HG02763 (cell line): ENCODE measurements around the gene BORCS6.

Source experiments
- ATAC-seq: cut with Tn5 transposase; IDR thresholded peaks from one replicate; pipeline ENCODE4 v1.9.1; 2021; ENCODE audit warnings: mild to moderate bottlenecking, moderate library complexity; ENCODE audit not compliant: unreplicated experiment

The BORCS6 gene

DNA sequence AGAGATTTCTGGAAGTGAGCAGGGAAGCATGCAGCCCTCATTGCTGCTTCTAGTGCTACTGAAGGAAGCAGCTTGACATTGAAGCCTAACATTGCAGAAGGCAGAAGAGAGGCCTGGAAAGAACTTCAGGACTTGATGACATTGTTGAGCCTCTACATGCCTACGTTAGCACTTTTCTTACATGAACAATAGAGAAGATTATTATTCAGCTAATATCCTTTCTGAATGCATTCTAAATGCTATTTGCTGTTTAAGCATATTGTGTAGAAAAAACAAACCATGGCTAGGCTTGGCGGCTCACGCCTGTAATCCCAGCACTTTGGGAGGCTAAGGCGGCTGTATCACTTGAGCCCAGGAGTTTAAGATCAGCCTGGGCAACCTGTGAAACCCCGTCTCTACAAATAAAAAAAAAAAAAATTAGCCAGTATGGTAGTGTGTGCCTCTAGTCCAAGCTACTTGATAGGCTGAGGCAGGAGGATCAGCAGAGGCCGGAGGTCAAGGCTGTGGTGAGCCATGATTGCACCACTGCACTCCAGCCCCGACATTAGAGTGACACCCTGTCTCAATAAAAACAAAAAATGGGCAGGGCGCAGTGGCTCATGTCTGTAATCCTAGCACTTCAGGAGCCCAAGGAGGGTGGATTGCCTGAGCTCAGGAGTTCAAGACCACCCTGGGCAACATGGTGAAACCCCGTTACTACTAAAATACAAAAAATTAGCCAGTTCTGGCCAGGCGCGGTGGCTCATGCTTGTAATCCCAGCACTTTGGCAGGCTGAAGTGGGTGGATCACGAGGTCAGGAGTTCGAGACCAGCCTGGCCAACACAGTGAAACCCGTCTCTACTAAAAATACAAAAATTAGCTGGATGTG lies 22.6 kb upstream of the BORCS6 start:
- ATAC-seq = no peak

DNA sequence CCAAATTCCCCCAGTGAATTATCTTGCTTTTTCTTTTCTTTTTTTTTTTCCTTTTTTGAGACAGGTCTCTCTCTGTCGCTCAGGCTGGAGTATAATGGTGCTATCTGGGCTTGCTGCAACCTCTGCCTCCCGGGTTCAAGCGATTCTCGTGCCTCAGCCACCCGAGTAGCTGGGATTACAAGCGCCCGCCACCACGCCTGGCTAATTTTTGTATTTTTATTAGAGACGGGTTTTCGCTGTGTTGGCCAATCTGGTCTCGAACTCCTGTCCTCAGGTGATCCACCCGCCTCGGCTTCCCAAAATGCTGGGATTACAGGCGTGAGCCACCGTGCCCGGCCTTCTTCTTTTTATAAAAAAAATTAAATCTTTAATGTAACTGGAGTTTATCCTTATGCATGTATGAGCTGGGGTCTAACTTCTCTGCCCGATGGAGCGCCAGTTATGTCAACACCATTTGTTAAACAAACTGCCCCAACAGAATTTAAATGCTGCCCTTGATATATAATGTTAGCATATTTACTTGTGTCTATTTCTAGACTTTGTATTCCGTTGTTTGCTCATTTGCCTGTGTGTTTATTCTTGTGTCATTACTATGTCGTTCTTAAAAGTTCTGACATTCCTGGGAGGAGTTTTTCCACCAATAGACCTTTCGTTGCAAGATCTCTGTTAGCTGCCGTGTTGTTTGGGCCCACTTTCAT lies 20.9 kb upstream of the BORCS6 start:
- no peak for ATAC-seq

DNA sequence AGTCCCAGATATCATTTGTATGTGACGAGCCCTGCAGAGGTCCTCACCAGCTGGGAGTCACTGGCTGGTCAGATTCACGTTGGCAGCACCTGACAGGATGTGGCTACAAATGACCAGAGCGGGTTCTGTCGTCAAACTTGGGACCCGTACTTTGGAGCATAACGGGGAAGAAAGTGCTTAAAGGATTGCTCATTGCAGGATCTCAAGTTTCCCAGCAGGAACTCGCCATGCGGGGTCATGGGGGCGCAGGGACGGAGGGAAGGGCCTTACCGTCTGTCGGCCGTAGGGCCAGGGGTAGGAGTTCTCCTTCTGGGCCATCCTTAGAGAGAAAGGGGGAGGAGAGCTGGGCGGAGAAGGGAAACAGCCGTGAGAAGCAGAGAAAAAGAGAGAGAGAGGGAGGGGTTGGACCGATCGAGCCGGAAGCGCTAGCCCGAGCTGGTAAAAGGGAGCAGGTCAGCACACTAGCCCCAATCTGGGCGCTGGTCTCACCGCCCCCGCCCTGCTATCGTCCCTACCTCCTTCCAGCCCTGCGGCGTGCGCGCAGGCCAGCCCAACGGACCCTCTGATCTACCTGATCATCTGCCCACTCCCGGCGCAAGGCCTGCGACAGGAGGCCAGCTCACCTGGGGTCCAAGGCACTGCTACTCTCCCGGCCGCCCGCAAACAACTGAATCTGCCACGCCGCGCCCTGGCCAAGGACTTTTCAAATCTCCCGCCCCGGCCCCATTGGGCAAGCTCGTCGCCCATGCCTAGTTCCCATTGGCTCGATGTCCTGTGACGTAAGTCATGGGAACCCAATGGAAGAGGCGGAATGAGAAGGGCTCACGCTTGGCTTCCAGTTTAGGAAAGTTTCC lies 20.2 kb upstream of the BORCS6 start, which contains the start of gene AURKB:
Gene AURKB (minus strand): TSS at position 669 of the 854 bp plus-strand sequence. CDS start 351 bp downstream, at position 318.
- peak; percentile 88 for ATAC-seq

DNA sequence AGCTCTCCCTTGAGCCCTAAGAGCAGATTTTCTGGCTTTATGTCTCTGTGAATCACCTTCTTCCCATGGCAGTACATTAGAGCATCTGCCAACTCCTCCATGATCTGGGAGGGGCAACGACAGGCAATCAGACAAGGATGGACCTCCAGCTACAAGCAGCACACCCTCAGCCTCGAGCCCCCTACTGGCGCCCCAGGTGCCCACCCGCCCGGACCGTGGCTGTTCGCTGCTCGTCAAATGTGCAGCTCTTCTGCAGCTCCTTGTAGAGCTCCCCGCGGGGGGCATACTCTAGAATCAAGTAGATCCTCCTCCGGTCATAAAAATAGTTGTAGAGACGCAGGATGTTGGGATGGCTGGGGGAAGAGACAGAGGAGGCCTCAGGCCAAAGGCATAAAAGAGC lies 16.6 kb upstream of the BORCS6 start:
- ATAC-seq = no peak

DNA sequence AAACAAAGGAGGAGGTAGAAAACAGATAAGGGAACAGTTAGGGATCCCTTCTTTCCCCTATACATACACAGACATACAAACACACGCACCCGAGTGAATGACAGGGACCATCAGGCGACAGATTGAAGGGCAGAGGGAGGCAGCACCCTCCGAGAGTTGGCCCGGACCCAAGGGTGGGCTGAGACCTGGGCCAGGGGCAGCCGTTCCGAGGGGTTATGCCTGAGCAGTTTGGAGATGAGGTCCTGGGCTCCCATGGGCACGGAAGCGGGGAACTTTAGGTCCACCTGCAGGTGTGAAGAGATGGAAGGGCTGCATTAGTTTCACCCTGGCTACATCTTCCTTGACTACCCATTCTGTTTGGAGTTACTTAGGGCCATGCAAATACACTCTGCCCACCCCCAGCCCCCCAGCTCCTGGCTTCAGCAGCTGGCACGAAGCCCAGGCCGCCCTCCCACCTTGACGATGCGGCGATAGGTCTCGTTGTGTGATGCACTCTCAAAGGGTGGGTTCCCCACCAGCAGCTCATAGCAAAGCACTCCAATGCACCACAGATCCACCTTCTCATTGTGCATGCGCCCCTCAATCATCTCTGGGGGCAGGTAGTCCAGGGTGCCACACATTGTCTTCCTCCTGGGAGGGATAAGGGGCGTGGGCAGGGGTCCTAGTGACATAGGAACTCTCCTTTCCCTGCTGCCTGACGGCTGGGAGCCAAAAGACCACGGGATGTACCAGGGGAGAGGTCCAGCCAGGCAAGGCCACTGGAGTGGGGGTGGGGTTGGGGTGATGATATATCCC lies 15.0 kb upstream of the BORCS6 start:
- ATAC-seq = no peak

DNA sequence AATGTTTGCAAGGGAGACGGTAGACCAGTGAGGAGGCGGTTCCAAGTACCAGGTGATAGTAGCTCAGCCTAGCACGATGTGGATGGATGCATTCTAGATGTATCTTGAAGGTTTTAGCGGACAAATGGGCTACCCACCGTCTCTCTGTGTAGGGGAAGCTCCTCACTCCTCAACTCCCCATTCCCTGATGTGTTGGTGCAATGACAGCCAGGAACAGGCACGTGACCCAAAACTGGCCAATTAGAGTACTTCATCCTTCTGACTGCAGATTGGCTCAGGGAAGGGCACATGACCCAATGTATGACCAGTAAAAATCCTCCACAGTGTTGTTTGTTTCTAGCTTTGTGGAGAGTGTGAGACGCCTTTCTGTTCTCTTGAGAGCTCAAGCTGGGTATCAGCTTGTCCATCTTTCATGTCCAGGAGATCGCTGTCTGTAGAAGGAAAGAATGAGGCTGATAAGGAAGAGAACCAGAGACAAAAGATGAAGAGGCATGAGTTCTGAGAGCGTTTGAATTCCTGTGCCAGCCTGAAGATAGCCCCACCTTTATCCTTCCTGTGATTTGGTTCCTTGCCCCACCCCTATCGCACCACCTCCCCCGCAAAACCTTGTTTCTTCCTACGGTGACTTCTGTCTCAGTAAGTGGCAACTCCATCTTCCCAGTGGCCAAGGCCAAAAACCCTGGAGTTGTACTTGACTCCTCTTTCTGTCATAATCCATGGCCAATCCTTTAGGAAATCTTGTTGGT lies 2.3 kb upstream of the BORCS6 start:
- peak; percentile 24 for ATAC-seq

DNA sequence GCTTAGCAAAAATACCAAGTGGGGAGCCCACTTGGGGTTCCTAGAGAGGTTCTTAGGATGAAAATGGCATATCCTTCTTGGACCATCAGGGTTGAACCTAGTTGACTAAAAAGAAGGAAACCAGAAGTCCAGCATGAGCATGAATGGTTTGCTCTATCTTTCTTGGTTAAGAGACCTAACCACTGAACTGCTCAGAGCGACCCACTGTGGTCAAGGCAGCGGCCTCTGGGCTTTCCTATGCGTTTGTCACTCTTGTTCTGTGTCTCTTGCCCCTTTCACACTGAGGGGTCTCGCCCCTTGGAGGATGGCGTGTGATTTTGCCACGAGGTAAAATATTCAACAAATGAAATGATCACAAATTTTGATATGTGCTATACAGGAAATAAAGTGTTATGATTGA lies 526 bp upstream of the BORCS6 start:
- no peak for ATAC-seq

DNA sequence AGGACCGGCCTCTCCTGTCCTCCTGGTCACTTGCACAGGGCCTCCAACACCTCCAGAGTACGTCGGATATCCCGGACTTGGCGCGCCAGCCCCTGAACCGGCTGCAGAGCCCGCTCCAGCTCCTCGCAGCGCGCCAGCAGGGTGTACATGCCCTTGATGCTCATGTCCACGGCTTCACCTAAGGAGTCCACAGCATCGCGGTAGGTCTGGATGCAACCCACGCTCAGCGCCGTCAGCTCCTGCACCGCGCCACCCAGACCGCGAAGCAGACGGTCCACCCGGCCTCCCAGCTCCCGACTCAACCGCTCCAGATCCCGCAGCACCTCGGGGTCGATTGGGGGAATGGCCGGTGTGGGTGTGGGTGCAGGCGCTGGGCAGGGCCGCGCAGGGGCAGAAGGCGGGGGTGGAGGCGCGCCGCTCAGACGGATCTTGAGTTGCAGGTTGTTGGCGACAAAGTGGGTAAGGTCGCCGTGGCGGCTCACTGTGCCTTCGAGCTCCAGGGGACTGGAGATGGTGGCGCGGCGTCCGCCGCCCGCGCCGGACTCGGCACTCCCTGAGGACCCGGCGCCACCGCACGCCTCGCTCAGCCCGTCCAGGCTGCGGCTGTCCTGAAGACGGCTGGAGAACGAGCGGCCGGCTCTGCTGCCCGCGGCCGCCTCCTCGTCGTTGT lies 804 bp downstream of the BORCS6 start:
- no peak for ATAC-seq

DNA sequence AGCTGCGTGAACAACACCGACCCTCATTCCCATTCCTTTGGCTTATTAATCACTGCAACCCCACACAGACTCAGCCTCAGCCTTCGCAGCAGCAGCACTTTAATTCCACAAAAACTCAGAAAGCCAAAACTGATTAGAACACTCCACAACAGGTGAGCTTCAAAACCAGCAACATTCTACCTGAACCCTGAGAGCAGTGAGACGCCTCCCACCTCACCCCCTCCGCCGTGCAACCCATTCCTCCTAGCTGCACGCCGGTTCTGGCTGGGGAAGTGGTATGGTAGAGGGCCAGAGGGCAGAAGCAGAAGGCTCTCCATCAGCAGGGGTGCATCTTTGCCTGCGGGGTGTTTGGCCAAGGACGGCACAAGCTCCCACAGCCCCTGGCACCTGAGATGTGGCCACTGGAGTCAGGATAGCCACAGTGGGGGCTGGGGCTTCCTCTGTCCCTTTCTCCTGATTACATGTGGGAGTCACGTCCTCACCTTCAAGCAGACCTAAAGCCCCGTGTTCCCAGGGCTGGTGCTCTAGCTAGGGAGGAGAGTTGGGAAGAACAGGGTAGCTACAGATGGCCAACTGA lies 1.6 kb downstream of the BORCS6 start:
- ATAC-seq = no peak

DNA sequence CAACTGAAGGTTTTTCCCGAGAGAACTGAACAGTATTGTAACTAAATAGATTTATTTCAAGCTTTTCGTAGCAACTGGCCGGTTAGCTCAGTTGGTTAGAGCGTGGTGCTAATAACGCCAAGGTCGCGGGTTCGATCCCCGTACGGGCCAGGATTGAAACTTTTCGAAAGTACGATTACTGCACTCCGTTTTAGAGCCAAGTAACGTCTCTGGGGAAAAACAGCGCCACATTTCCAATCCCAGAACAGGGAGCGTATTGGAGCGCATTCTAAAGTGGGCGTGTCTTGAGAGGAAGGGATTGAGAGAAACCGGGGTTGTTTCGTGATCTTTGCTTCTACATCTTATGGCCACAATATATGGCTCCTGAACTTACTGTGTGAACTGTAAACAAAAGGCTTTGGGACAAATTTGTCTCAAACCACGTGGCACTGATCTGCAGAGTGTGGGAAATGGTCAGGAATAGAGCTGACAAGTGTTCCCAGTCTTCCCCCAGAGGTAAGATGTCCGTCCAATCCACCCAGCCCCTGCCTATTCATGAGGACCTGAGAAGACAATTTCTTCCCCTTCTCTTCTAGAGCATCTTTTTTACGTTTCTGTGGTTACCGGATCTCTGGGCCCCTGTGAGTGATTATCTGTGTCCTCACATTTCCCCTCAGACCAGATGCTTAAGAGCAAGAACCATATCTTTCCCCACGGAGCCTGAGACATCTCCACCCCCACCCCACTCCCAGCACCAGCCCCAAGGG lies 2.3 kb downstream of the BORCS6 start:
- ATAC-seq = peak; percentile 22

DNA sequence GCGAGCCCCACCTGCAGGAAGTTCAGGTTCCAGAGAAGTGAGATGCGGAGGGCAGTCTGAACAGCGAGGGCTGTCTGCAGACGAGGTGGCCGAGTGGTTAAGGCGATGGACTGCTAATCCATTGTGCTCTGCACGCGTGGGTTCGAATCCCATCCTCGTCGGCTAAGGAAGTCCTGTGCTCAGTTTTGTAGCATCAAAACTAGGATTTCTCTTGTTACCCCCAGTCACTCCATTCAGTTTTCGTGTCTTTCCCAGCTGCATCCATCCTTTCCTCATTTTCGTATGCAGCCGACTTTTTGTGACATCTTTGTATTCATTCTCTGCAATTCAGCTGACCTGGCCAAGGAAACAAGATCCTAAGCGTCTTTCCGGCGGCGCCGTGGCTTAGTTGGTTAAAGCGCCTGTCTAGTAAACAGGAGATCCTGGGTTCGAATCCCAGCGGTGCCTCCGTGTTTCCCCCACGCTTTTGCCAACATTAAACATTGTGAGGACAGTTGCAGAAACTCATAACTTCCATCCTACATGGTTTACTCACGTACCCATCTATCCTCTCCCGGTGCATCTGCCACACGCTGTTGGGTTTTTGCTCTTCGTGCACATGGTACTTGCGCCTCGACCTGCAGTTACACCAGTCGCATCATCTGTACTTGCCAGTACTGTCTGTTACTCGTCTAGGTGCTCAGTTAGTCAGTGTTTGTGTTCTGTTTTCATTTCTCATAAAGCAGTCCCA lies 3.0 kb downstream of the BORCS6 start:
- peak; percentile 21 for ATAC-seq

DNA sequence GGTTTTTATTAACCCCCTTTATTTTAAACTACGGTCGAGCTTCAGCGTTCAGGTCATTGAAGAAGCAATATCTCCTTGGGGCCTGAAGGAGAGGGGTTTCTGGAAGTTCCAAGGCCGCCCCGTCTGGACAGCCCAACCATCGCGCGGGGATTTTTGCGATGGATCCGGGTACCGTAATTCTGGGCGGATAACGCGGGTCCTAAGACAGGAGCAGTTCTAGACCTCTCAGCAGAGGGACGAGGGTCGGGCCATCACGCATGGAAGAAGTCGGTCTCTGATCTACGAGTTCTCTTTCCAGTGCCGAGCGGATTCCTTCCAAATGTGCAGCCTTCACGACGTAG lies 3.6 kb downstream of the BORCS6 start:
- ATAC-seq = peak; percentile 0

DNA sequence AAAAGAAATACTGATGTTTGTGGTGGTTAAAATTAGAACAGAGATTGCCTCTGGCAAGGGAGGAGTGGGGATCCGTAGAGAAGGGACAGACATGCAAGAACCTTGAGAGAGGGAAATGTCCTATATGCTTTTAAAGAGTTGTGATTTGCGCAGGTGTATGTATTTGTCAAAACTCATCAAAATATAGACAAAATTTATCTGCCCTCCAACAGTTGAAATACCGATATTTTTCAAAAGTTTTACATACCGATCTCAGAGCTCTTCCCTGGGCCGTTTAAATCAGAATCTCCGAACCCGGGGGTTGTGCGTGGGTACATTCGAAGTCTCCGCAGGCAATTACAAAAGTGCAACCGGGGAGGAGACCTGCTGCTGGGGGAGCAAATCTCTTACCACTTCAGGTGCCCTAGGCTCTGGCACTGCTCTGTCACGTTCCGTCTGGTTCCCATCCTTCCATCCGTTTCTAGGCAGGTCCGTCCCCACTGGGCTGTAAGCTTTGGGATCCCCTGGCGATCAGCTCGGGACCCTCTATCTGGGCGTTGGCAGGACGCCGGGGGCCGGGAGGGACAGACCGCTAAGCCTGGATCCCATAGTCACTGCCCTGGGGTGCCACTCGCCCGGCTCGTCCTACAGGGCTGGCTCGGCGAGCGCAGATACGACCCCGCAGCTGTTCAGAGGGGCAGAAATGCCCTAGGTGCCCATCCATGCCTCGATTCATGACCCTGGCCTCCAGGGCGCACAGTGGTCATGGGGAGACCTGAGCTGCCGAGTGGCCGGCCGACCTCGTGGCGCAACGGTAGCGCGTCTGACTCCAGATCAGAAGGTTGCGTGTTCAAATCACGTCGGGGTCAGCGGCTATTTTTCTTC lies 4.2 kb downstream of the BORCS6 start:
- no peak for ATAC-seq

DNA sequence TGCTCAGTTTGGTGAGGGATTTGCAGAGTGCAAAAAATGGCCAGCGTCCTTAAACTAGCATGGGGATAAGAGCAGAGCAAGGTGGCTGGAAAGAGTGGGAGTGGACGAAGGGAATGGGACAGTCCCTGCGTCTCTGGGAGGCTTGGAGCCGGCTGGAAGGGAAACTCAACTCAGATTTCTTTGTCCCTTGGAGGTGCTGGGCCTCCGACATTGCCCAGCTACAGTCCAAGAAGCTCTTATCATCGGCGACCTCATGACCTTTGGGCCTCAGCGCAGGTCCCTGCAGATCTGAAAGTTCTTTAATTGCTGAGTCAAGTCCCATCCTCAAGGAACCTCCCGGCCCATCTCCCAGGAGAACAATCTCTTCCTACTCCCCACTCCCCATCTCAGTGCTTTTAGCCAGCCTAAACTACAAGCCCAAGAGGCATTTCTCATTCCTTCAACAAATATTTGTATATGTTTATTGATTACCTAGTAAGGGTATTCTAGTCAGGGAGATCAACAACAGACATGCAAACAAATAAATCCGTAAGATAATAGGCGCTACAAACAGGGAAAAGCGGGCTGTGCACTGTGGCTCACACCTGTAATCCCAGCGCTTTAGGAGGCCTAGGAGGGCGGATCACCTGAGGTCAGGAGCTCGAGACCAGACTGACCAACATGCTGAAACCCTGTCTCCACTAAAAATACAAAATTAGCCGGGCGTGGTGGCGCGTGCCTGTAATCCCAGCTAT lies 12.8 kb downstream of the BORCS6 start:
- ATAC-seq = no peak

DNA sequence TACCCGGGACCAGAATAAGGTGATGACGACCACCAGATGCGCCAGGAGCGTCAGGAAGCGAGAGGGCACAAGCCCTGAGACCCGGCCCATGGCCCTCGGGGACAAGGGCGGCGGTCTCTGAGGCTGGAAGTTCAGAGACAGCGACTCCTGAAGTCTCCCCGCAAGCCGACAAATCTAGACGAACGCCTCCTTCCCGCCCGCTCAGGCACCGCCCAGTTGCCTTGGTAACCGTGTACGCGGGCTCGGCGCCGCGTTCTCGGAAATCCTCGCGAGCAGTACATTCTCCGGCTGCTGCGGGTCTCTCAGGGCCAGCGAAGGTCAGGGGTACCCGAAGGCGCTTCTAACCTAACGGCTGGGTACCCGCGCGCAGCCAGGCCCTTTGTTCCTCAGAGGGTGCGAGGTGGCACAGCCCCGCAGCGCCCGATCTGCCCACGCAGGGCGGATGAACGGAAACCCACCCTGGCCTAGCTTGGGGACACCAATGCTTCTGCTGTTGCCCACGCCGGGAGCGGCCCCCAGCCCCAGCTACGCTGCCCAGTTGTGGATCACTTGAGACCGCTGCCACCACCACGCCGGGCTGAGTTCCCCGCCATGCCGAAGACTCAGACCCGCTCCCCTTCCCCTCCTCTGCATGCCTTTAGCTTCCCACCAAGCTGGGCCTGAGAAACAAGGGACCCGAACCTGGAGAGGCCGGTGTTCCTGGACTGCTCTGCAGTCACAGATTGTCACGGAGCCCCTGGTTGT lies 13.6 kb downstream of the BORCS6 start, which contains the start of gene TMEM107:
Gene TMEM107 (minus strand): TSS at position 184 of the 744 bp plus-strand sequence. CDS start 94 bp downstream, at position 90.
- peak; percentile 38 for ATAC-seq
